Mesothelial cell of epicardium (in vitro differentiated cells): ENCODE results near the gene PRR3. TPM values are rescaled to one million over a fixed set of nuclear protein-coding genes. Genes with fewer than 3 reads are reported as not detected.

Experiments
- DNase-seq, 2 experiments: peaks; one replicate each; pipeline ENCODE4 v3.0.0; 2021; ENCODE audit warnings: low spot score in 2 of 2; ENCODE audit not compliant: unreplicated experiment in 2 of 2
- H3K27ac Mint-ChIP-seq: 2 replicates; pipeline ENCODE4 v1.8.0; 2021; ENCODE audit warnings: mixed read lengths
- H3K27me3 Mint-ChIP-seq: 2 replicates; pipeline ENCODE4 v1.8.0; 2021; ENCODE audit warnings: low read depth, mixed read lengths
- H3K36me3 Mint-ChIP-seq: 2 replicates; pipeline ENCODE4 v1.8.0; 2021; ENCODE audit warnings: mixed read lengths
- H3K4me1 Mint-ChIP-seq: 2 replicates; pipeline ENCODE4 v1.8.0; 2021; ENCODE audit warnings: mixed read lengths
- H3K4me3 Mint-ChIP-seq: 2 replicates; pipeline ENCODE4 v1.8.0; 2021; ENCODE audit warnings: mild to moderate bottlenecking, moderate library complexity, mixed read lengths
- H3K9me3 Mint-ChIP-seq: 2 replicates; pipeline ENCODE4 v1.8.0; 2021; ENCODE audit warnings: mixed read lengths
- microRNA-seq: library from miRNA; unstranded; fragments of <30 nt; microRNA quantifications from one replicate; pipeline ENCODE4 v1.2.0, GENCODE V29; 2021; ENCODE audit warnings: inconsistent platforms, mixed read lengths
- total RNA-seq: library from RNA; stranded (reverse); gene quantifications from 3 replicates; pipeline ENCODE4 v1.2.1, GENCODE V29; 2021
- TF ChIP-seq, protein P1 (sequence below): fragments of 200-600 bp; sonication (generic); IDR thresholded peaks from one replicate; pipeline ENCODE4 v1.5.0; 2021; ENCODE audit warnings: antibody characterized with exemption; ENCODE audit not compliant: unreplicated experiment

Gene PRR3
- total RNA-seq, 1 donor from 2014 or later = 25.5 TPM

DNA sequence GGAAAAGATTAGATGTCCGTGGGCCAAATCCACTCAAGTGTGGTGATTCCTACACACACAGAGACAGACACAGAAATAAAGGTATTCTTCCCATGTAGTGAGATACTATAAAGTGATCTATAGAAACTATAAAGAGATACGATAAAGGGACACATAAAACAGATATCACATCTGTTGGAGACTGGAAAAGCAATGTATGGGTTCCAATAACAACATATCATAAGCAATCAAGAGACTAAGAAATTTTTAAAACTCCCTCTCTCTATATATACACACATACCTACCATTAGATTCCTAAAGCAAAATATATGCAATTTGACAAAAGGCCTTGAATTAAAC, 54.7 kb downstream of the PRR3 start:
- Mint-ChIP-seq H3K9me3 (no peaks in the 10 kb centered on the region), H3K27ac (peak overlapping the region; percentile 80), H3K36me3 (peaks cover 27% of the 10 kb centered on the region), H3K27me3 (no peaks in the 10 kb centered on the region), H3K4me3 (no peak overlapping the region), H3K4me1 (peaks cover 55% of the 10 kb centered on the region)
- DNase-seq = no peak
- TF ChIP-seq, protein P1, sequence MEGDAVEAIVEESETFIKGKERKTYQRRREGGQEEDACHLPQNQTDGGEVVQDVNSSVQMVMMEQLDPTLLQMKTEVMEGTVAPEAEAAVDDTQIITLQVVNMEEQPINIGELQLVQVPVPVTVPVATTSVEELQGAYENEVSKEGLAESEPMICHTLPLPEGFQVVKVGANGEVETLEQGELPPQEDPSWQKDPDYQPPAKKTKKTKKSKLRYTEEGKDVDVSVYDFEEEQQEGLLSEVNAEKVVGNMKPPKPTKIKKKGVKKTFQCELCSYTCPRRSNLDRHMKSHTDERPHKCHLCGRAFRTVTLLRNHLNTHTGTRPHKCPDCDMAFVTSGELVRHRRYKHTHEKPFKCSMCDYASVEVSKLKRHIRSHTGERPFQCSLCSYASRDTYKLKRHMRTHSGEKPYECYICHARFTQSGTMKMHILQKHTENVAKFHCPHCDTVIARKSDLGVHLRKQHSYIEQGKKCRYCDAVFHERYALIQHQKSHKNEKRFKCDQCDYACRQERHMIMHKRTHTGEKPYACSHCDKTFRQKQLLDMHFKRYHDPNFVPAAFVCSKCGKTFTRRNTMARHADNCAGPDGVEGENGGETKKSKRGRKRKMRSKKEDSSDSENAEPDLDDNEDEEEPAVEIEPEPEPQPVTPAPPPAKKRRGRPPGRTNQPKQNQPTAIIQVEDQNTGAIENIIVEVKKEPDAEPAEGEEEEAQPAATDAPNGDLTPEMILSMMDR = no peak

DNA sequence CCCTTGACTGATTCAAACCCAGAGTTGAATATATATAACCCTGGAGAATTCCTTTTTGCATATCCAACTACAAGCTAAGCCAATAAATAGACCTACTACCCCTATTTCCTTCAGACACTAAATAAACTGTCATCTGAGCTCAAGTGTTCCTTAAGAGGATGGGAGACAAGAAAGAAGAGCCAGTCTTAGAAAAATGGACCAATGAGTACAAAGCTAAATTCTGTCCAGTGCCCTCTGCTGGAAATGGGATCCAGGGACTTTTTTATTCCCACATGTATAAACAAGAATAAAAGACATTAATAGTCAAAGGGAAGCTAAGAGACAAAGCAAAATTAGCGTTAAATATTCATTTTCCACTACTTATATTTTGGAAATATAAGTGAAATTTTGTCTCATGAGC, 55.1 kb downstream of the PRR3 start:
- no peak for DNase-seq
- no peaks in the 10 kb centered on the region for H3K27me3 Mint-ChIP-seq
- peaks cover 30% of the 10 kb centered on the region for H3K36me3 Mint-ChIP-seq
- peaks cover 59% of the 10 kb centered on the region for H3K4me1 Mint-ChIP-seq
- H3K4me3 Mint-ChIP-seq = no peak overlapping the region
- TF ChIP-seq, protein P1 = no peak
- H3K9me3 Mint-ChIP-seq = no peaks in the 10 kb centered on the region
- peak overlapping the region; percentile 100 for H3K27ac Mint-ChIP-seq

DNA sequence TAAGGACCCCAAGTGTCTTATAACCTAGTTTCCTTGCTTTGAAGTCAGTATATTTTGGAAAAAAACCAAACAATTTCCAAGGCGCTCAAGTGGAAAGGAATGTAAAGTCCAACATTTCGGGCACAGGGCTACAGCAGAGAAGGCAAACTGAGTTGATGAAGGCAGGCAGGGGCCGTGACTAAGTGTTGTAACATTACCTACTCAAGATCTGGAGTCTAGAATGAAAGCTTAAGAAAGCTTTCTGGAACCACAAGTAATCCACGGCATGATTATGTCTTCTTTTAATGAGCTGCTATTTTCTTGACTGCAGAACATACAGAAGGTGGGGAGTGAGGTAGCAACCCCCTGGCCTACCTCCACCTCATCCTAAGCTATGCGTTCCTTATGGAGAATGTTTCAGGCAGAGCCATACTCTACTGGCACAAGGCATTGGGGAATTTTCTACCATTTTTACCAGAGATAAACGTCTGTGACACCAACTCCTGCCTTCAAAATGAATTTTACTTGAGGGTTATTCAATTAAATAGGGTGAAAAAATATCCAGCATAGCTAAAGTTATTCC, 55.7 kb downstream of the PRR3 start:
- TF ChIP-seq, protein P1 = no peak
- H3K27ac Mint-ChIP-seq = peak overlapping the region; percentile 100
- H3K27me3 Mint-ChIP-seq = no peaks in the 10 kb centered on the region
- H3K4me3 Mint-ChIP-seq = peak overlapping the region; percentile 93
- H3K36me3 Mint-ChIP-seq = peaks cover 25% of the 10 kb centered on the region
- H3K4me1 Mint-ChIP-seq = peaks cover 59% of the 10 kb centered on the region
- DNase-seq = no peak
- H3K9me3 Mint-ChIP-seq = no peaks in the 10 kb centered on the region

Small RNAs within 50 kb of the gene (microRNA-seq; reads per million reads assigned to microRNA genes)
- gene MIR877 = 366 reads per million, percentile 72 among the genes with 10 or more reads in this experiment

Other genes starting within 250 kb of the PRR3 start
- 14.6 to 16.7 TPM (median 14.7 TPM) in 3 replicates for gene TRIM39, start 230.4 kb upstream of the PRR3 start, total RNA-seq
- gene RPP21, start 212.1 kb upstream of the PRR3 start, total RNA-seq = 41.2 to 48.1 TPM (median 46.1 TPM) in 3 replicates
- 59.5 to 61.9 TPM (median 61.7 TPM) in 3 replicates for gene HLA-E, start 67.8 kb upstream of the PRR3 start, total RNA-seq
- gene GNL1, start 806 bp upstream of the PRR3 start, total RNA-seq = 88.2 to 93.1 TPM (median 91.9 TPM) in 3 replicates
- 71.4 to 73.6 TPM (median 71.5 TPM) in 3 replicates for gene ABCF1, start 14.1 kb downstream of the PRR3 start, total RNA-seq
- 107 to 120 TPM (median 117 TPM) in 3 replicates for gene PPP1R10, start 59.9 kb downstream of the PRR3 start, total RNA-seq
- gene MRPS18B, start 60.5 kb downstream of the PRR3 start, total RNA-seq = 29.8 to 33.5 TPM (median 30.2 TPM) in 3 replicates
- 51.0 to 57.0 TPM (median 51.2 TPM) in 3 replicates for gene ATAT1, start 69.6 kb downstream of the PRR3 start, total RNA-seq
- 12.0 to 15.8 TPM (median 15.0 TPM) in 3 replicates for gene C6orf136, start 89.8 kb downstream of the PRR3 start, total RNA-seq
- 23.5 to 26.7 TPM (median 25.2 TPM) in 3 replicates for gene DHX16, start 115.7 kb downstream of the PRR3 start, total RNA-seq
- 28.8 to 30.6 TPM (median 29.5 TPM) in 3 replicates for gene PPP1R18, start 129.3 kb downstream of the PRR3 start, total RNA-seq
- gene NRM, start 133.7 kb downstream of the PRR3 start, total RNA-seq = 34.6 to 40.2 TPM (median 36.1 TPM) in 3 replicates
- 49.7 to 51.9 TPM (median 49.8 TPM) in 3 replicates for gene MDC1, start 160.0 kb downstream of the PRR3 start, total RNA-seq
- 1,084 to 1,110 TPM (median 1,094 TPM) in 3 replicates for gene TUBB, start 163.1 kb downstream of the PRR3 start, total RNA-seq
- 96.5 to 101 TPM (median 99.8 TPM) in 3 replicates for gene FLOT1, start 185.4 kb downstream of the PRR3 start, total RNA-seq
- gene IER3, start 187.3 kb downstream of the PRR3 start, total RNA-seq = 131 to 136 TPM (median 134 TPM) in 3 replicates